Breast epithelium (tissue), 4 donors: ENCODE data around the gene CBLB. TPM values are rescaled to one million over a fixed set of nuclear protein-coding genes. Genes with fewer than 3 reads are reported as not detected.

Experiments
- DNase-seq, 2 donors: peaks; one replicate each; pipeline ENCODE4 v3.0.0-alpha.2; 2019; ENCODE audit warnings: low spot score in 2 of 2
- H3K27ac ChIP-seq, 2 donors: fragments of 200-600 bp; sonication (generic) in 1 of 2; one replicate each; pipeline ENCODE4 v1.5.1; 2016 to 2019; ENCODE audit warnings: mild to moderate bottlenecking in 1 of 2
- H3K27me3 ChIP-seq, 2 donors: fragments of 200-600 bp; sonication (generic) in 1 of 2; one replicate each; pipeline versions ENCODE4 v1.5.1 to v1.6.0; 2017 to 2019; ENCODE audit warnings: control low read depth in 1 of 2, mild to moderate bottlenecking in 1 of 2
- H3K36me3 ChIP-seq: fragments of 200-600 bp; one replicate; pipeline ENCODE4 v1.5.1; 2019
- H3K4me1 ChIP-seq, 2 donors: fragments of 200-600 bp; sonication (generic); one replicate each; pipeline ENCODE4 v1.5.1; 2016 to 2019; ENCODE audit warnings: control low read depth in 1 of 2
- H3K4me3 ChIP-seq, 3 donors: fragments of 200-600 bp; sonication (generic); 1 replicate in 2 of 3; 2 replicates in 1 of 3; pipeline ENCODE4 v1.5.1; 2016 to 2019; ENCODE audit warnings: mild to moderate bottlenecking in 3 of 3, moderate library complexity in 2 of 3
- H3K9me3 ChIP-seq, 2 donors: fragments of 200-600 bp; sonication (generic) in 1 of 2; one replicate each; pipeline ENCODE4 v1.5.1; 2016 to 2019; ENCODE audit warnings: control low read depth in 1 of 2
- CTCF ChIP-seq, 3 donors: fragments of 450-650 bp; IDR thresholded peaks; one replicate each; pipeline ENCODE4 v1.5.1; 2016 to 2017; ENCODE audit warnings: antibody characterized with exemption in 3 of 3, mild to moderate bottlenecking in 3 of 3, moderate library complexity in 3 of 3
- POLR2A ChIP-seq: fragments of 450-650 bp; IDR thresholded peaks from one replicate; pipeline ENCODE4 v1.6.1; 2016; ENCODE audit warnings: antibody characterized with exemption, mild to moderate bottlenecking, moderate library complexity
- POLR2AphosphoS5 ChIP-seq, 3 donors: sonication (generic); formaldehyde crosslinking; IDR thresholded peaks; one replicate each; pipeline ENCODE4 v1.6.1; 2017; ENCODE audit warnings: antibody characterized with exemption in 3 of 3
- intact Hi-C: fragments of 100-400 bp; cut with DNase I; formaldehyde crosslinking; loops from one replicate; pipeline ENCODE4 v1.15.1; 2023; ENCODE audit warnings: low total_unique reads
- total RNA-seq, 3 donors: library from RNA; depleted of rRNA; stranded (reverse); fragments of >200 nt; gene quantifications; one replicate each; pipeline ENCODE4 v1.1.0, GENCODE V29; 2016

CBLB gene
- total RNA-seq, 3 donors from 2014 or later: 57.7 to 107 (median 70.8) TPM

DNA sequence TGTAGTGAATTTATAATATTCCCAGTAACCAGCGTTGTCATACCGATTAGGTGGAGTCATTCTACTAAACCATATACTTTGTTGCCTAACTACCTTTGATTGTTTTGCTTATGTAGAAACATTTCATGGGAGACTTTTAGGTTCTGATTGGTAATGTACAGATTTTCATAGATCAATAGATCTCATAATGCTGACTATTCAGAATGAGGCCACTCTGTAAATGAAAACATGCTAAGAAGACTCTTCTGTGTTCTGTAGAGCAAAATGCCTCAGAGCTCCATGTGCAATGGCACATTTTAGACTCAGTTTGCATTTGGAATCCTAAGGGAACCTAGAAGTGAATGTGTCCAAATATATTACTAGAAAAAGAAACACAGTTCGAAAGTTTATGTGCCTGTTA lies 20.0 kb downstream of the CBLB start:
- DNase-seq: no peak
- intact Hi-C loops: no loop called here
- H3K4me1 ChIP-seq: no peaks in the 10 kb centered on the region
- H3K4me3 ChIP-seq: no peak overlapping the region
- no peak overlapping the region for H3K27ac ChIP-seq
- H3K27me3 ChIP-seq: no peaks in the 10 kb centered on the region
- TF ChIP-seq POLR2A: no peak
- TF ChIP-seq POLR2AphosphoS5 (IDR thresholded peaks at IDR 0.05): no peak
- TF ChIP-seq CTCF (IDR thresholded peaks at IDR 0.05): no peak
- no peaks in the 10 kb centered on the region for H3K36me3 ChIP-seq
- no peaks in the 10 kb centered on the region for H3K9me3 ChIP-seq

DNA sequence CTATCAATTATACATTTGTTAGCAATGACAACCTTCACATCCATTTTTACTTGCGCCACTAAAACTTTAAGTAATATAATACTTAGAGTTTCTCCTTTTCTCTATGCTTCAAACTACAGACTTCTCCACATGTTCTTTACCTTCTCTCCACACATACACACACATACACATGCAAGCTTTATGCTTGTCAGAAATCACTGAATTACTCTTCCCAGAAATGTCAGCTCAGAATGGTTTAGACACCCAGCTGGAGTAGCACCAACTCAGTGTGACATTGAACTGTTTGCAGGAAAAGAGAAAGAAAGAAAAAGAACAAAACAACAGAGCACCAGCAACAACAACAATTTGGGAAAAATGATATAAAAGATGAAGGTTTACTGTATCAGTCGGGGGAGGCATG lies 20.9 kb downstream of the CBLB start:
- no peaks in the 10 kb centered on the region for H3K9me3 ChIP-seq
- H3K4me1 ChIP-seq: no peaks in the 10 kb centered on the region
- intact Hi-C loops: no loop called here
- no peak for TF ChIP-seq CTCF (IDR thresholded peaks at IDR 0.05)
- no peak for TF ChIP-seq POLR2A
- TF ChIP-seq POLR2AphosphoS5 (IDR thresholded peaks at IDR 0.05): no peak
- H3K27me3 ChIP-seq: no peaks in the 10 kb centered on the region
- DNase-seq: no peak
- H3K27ac ChIP-seq: no peak overlapping the region
- peak overlapping the region in 1 of 3 donors; percentile 12 for H3K4me3 ChIP-seq
- no peaks in the 10 kb centered on the region for H3K36me3 ChIP-seq

DNA sequence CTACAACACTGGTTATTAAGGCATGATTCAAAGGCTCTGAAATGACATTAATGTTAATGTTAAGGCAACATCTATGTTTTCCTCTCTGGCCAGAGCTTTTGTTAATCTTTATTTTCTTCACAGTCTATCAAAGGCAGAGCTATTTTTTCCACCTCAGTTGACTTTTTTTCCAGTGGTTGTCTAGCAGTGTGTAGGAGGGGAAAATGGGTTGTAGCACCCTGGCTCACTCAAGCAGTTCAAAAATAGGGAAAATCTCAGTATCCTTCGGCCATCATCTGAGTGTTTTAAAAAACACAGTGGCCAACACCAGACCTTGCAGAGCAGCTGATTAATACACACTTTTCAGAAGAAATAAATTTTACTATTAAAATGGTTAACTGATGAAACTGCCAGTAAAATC lies 21.4 kb downstream of the CBLB start:
- Histone ChIP-seq H3K27me3 (no peaks in the 10 kb centered on the region), H3K9me3 (no peaks in the 10 kb centered on the region), H3K36me3 (no peaks in the 10 kb centered on the region), H3K4me3 (peak overlapping the region in 1 of 3 donors; percentile 12), H3K4me1 (no peaks in the 10 kb centered on the region), H3K27ac (peak overlapping the region in 1 of 2 donors; percentile 13)
- intact Hi-C loops: no loop called here
- no peak for TF ChIP-seq CTCF (IDR thresholded peaks at IDR 0.05)
- TF ChIP-seq POLR2AphosphoS5 (IDR thresholded peaks at IDR 0.05): no peak
- no peak for TF ChIP-seq POLR2A
- no peak for DNase-seq

DNA sequence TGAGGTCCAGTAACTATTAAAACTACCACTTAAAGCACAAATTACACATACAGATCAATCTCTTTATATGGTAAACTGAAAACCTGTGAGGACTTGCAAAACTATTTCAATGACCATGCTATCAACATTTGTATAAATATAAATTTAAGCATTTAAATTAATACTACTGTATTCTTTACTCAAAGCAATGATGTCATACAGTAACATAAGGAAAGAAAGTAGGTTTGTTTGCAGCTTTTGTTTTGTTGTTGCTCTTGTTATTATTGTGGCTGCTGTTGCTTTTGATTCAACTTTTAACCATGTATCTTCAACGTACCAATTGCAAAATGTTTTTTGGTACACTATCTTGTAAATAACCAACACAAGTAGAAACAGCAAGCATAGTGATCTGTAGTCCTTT lies 22.0 kb downstream of the CBLB start:
- Histone ChIP-seq H3K36me3 (no peaks in the 10 kb centered on the region), H3K4me1 (no peaks in the 10 kb centered on the region), H3K27ac (peak overlapping the region; percentile 13 to 26), H3K27me3 (no peaks in the 10 kb centered on the region), H3K9me3 (no peaks in the 10 kb centered on the region), H3K4me3 (no peak overlapping the region)
- intact Hi-C loops: no loop called here
- TF ChIP-seq POLR2A: no peak
- no peak for TF ChIP-seq POLR2AphosphoS5 (IDR thresholded peaks at IDR 0.05)
- TF ChIP-seq CTCF (IDR thresholded peaks at IDR 0.05): no peak
- no peak for DNase-seq

- TF ChIP-seq POLR2A (no peak), CTCF (IDR thresholded peaks at IDR 0.05) (no peak), POLR2AphosphoS5 (IDR thresholded peaks at IDR 0.05) (no peak)
- DNase-seq: no peak
- Histone ChIP-seq H3K4me1 (no peaks in the 10 kb centered on the region), H3K9me3 (no peaks in the 10 kb centered on the region), H3K36me3 (no peaks in the 10 kb centered on the region), H3K27ac (no peak overlapping the region), H3K27me3 (no peaks in the 10 kb centered on the region), H3K4me3 (no peak overlapping the region)
- intact Hi-C loops: no loop called here
Observed at GRCh38 chr3:105845488-105845887, 23.3 kb downstream of the CBLB start.
